Activated CD4-positive, CD25-positive, alpha-beta regulatory T cell treated with anti-CD3 and anti-CD28 coated beads, Interleukin-2, amount 50 U/mL, for 24 hours (primary cell): ENCODE measurements around the gene CCM2.
A peak's percentile ranks its signal among the peaks of the same experiment; 100 is the strongest.

Experiments used
- ATAC-seq, 2 donors: fragments of 150-1000 bp; cut with Tn5 transposase; one replicate each; pipeline ENCODE4 v1.10.0; 2021; ENCODE audit warnings: mild to moderate bottlenecking in 1 of 2, moderate library complexity in 1 of 2

The CCM2 gene

DNA sequence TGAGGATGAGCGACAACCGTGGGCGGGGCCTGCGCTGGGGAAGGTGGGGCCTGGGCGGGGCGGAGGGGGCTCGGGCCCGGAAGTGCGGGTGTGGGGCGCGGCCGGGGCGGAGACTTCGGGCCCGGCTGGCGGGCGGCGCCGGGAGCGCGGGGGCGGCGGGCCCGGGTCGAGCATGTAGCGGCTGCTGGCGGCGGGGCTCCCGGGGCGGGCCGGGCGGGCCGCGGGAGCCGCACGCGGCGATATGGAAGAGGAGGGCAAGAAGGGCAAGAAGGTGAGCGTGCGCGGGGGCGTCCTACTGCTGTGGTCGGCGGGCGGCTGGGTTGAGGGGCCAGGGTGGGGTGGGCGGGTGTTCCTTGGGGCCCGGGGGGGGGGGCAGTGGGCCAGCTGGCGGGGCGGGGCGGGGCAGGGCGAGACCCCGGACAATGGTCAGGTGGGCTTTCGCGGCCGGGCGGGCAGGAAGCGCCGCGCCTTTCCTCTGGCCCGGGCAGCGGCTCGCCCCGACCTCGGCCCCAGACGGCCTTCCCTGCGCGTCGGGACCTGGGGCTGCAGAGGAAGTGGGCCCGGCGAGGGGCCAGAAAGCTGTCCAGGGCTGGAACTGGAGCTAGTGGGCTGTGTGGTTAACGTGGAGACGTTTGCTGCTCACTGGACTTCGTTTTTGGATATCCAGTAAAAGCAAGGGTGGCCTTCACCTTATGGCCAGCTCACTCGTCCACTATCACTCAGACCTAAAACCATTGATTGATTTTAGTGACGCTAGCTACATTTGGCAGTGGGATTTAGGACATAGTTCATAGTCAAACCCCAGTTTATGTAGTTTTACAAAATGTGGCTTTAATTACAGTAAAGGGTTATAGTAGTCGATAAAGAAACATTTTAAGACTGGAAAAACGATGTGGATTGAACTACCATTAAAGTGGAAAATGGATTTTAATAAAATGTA is at the start of gene CCM2:
TSS of gene CCM2 (plus strand) at position 109 of the 940 bp plus-strand sequence. CDS start at position 242, 133 bp downstream.
- no peak for ATAC-seq

DNA sequence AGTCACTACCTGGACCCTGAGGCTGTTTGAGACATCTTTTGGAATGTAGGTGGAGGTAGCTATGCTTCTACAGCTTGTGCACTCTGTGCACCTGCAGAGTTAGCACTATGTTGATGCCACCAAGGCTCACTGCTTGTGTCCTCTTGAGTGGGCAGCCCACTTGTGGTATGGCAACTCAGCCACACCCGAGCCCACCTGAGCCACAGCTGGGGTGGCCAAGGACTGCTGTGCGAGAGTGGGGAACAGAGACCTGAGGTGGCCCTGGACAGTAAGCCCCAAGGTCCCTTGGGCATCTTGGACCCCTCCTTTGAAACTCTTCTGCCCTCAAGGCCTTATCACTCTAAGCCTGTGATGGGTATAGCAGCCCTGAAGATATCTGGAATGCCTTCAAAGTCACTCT is 46.8 kb upstream of the CCM2 start:
- ATAC-seq, result no peak

- ATAC-seq, result no peak
Measured at GRCh38 chr7:44955733-44956132, 44.3 kb upstream of the CCM2 start.

- no peak for ATAC-seq
Measured at GRCh38 chr7:44956157-44956766, 43.7 kb upstream of the CCM2 start.

- peak; percentile 26 to 33 for ATAC-seq
Measured at GRCh38 chr7:44958645-44959344, 41.2 kb upstream of the CCM2 start.

DNA sequence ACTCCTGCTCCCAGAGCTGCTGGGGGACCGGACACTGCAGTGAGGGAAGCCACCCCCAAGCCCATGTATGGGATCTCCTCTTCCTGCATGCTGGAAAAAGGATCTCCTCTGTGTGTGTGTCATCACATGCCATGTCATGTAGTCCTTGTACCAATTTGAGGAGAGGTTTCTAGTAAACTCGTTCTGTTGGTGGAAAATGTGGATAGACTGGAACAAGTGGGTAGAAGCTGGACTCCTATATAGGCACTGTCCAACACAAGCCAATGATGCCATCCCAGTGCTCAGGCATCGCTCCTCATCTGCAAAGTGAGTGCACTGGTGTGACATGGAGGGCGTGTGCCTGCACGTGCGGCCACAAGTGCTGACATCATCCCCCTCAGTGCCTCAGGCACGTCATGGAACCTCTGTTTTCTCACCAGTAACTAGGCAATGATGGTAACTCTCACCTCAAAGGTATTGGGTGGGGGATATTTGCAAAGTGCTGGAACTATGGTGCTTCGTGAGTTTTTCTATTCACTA is 40.5 kb upstream of the CCM2 start:
- peak; percentile 45 to 54 for ATAC-seq

GRCh38 chr7:44960011-44960580 is 39.9 kb upstream of the CCM2 start:
- no peak for ATAC-seq

DNA sequence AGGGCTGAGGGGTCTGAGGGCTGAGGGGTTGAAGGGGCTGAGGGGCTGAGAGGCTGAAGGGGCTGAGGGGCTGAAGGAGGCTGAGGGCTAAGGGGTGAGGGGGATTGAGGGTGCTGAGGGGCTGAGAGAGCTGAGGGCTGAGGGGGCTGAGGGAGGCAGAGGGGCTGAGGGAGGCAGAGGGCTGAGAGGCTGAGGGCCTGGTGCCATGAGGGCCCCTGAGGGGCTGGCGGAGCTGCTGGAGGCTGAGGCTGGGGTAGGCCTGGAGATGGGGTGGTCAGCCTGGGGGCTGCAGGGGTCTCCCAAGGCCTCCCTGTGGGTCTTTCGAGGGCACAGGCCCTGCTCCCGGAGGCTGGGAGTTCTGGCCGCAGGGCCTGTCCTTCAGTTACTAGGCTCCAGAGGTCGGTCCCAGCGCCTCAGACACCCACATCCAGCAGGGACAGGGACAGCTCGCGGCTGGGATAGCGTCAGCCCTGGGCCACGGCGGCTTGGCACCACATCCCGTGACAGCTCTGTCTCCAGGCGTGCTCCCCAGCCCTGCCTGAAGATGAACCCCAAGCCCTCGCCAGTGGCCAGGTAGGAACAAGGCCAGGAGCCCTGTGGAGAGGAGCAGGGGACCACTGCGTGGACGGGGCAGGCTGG is 38.0 kb upstream of the CCM2 start:
- no peak for ATAC-seq

DNA sequence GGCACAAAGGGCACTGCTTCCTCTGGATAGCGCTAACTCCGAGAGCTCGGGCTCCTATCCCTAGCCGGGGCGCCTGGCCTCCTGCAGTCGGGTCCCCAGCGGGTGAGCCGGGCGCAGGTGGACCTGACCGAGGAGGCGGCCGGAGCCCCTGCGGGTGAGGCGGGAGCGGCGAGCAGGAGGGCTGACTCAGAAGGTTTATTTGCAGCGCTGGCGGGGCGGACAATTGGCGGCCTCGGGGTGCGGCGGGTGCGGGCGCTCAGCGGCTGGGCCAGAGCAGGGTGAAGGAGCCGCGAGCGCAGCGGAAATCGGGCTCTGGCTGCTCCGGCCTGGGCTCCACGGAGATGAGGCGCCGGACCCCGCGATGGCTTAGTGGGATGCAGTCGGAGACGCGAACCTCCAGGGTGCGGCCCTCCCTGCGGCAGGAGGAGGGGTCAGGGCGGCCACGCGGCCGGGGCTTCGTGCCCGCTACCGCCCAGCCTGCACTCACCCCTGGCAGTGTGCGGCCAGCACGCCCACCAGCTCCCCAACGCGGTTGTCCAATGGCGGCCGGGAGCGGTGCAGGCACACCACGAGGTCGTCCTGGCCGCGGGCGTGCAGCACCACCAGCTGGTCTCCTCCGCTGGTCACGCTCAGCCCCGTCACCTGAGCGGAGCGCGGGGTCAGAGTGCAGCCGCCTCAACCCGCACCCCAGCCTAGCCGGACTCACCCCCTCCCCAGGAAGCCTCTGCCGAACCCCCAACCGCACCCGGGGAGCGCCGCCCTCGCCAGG is 37.3 kb upstream of the CCM2 start:
- no peak for ATAC-seq

DNA sequence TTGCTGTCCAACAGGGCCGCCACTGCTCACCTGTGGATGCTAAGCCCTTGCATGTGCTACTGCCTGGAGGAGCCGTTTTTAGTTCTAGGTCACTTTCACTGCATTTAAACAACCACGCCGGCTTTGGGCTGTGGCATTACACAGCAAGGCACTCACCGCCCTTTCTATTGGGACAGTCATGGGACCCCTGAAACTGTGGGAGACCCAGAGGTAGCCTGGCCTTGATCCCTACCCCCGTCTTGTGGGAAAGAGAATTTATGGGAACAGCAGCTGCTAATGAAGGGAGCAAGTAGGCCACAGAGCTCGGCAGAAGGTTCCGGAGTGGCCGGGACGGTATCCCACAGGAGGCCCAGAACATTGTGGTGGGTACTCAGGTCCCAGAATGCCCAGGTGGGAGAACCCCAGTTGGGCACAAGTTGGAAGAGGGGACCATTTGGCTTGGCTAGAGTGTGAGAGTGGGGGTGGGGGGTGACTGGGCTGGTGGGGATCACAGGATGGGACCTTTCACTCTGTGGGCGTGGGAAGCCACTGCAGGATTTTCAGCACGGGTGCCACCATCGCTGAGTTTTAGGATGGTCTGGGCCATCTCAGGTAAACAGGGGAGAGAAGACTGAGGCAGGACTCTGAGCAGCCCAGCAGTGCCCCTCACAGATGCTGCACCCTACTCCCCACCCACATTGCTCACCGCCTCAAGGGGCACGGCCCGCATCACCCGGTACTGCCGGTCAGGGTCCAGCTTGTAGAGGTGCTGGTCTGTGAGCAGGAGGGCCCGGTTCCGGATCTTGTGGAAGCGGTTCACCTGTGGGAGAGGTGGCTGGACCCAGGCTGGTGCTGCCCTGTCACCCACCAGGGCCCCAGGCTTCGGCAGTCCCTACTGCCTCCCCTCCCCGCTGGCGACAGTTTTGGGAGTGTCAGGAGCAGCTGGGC is 36.4 kb upstream of the CCM2 start:
- no peak for ATAC-seq

DNA sequence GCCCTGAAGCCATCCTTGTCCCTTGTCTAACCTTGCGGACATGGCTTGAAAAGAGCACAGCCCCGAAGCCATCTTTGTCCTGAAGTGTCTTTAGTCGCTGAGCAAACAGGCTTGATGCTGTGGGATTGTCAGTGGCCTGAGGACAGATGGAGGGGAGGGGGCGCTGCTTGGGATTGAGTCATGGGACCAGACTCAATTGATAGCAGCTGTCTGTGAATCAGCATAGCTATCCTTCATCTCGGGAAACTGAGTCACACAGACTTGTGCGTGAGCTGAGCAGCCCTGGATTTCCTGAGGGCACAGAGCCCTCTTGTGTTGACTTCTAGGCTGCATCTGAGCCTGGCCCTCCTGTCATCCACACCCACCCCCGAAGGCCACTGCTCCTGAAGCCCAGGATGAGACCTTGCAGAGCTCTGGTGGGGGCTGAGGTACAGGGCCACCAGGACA is 35.6 kb upstream of the CCM2 start:
- peak; percentile 9 to 10 for ATAC-seq

DNA sequence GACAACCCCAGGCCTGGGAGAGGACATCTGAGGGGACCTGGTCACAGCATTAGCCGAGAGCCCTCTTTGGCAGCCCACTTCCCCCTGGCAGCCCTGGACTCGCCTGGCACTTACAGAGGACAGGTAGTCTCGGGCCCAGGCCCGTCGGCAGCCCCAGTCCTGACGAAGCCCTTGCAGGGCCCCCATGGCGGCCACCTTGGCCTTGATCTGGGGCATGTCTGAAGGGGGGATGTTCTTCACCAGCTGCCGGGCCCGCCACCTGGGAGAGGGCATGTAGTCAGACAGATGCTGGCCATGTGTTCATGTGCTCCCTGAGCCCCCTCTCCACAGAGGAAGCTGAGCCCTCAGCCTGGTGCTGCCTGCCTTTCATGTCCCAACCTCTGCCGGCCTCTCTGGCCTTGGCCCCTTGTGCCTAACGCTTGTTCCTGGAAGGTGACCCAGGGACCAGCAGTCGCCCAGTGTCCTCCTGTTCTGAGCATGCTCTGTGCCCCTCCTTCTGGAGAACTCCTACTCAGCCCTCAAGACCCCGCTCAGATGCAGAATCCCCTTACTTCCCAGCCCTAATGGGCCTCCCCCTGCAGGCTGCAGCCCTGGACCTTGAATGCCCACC is 35.1 kb upstream of the CCM2 start:
- no peak for ATAC-seq

- ATAC-seq, result no peak
Measured at GRCh38 chr7:44965441-44965903, 34.5 kb upstream of the CCM2 start.

GRCh38 chr7:44965937-44966730 is 33.9 kb upstream of the CCM2 start:
- ATAC-seq, result no peak

DNA sequence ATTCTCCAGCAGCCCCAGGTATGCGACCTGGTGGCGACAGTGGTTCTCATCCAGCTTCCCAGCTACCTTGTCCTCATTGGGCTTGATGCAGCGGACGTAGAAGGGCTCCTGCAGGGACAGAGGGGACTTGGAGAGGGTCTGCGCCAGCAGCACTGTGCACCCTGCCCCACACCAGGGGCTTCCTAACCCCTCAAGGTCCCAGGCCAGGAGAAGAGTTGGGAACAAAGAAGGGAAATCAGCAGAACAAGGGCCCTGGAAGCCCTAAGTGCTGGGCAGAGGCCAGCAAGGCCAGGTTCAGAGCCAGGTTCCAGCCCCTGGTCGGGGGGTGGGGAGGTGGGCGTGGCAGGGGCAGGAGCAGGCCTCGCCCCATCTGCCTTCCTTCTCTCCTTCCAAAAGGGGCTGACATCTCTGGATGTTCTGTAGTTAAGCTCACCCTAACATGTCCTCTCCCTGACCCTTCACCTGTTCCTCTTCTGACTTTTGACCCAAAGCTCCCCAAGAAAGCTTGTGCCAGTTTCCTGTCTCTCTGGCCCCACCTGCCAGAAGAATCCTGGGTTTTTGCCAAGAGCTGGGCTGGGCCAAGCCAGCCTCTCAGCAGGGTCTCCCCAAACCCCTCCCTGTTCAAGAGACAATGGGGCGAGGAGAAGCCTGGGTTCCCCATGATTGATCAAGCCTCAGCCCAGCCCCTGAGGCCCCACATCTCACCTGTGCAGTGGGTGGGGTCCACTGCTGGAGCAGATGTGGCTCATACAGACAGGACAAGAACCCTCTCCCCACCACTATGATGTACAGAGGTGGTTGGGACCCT is 33.1 kb upstream of the CCM2 start:
- no peak for ATAC-seq

- no peak for ATAC-seq
Measured at GRCh38 chr7:44967571-44968446, 32.2 kb upstream of the CCM2 start.
